ENCODE measurements around the gene SCN2B.

Gene SCN2B

DNA sequence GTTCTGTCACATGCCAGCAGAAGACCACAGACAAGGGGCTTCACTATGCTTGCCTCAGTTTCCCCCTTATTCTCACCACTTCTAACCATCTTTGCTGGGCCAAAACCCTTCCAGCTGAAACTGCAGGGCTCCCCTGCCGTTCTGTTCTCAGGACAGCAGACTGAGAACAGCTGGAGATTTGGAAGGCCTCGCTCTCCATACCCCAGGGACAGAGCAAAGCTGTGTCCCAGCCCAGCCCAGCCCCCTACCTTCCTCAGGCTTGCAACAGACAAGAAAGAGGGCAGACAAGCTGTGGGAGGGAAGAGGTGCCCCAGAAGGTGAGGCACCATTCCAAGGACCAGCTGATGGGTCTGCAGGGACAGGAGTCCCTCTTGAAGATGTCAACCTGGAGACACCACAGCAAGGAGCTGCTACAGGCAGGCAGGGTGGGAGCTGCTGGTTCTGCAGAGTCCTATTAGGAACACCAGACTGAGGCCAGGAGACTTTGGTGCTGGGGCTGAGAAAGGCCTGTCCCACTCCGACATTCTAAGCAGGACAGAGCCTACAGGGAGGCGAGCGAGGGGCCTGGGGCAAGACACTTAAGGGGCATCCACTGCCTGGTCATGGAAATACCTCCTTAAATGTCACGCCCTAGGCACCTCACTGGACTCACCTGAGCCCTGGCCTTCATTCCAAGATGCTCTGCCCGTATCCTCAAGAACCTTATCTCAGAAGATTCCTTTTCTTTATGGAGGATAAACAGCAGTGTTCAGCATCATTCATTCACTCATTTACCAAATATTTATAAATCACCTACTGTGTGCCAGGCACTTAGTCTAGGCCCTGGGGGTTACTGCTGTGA, 6.9 kb downstream of the SCN2B start:
- Histone ChIP-seq H3K4me3 (ENCODE audit: low read depth in 1 of 2, low read length in 2 of 2) (no peak overlapping the region), H3K27ac (ENCODE audit: low read length) (no peak overlapping the region), H3K79me2 (ENCODE audit: insufficient read depth, low read length) (no peaks in the 10 kb centered on the region), H3K4me1 (ENCODE audit: insufficient read depth, low read length) (peaks cover 8% of the 10 kb centered on the region), H3K9ac (ENCODE audit: low read depth, low read length) (no peak overlapping the region), H2AFZ (ENCODE audit: low read depth, low read length) (no peak overlapping the region), H3K27me3 (ENCODE audit: insufficient read depth, low read length, poor library complexity) (peaks cover 4% of the 10 kb centered on the region), H4K20me1 (ENCODE audit: insufficient read depth, low read length) (no peaks in the 10 kb centered on the region; the same call in 1 of the 2 replicates), H3K4me2 (ENCODE audit: insufficient read depth, low read length) (no peak overlapping the region), H3K36me3 (ENCODE audit: insufficient read depth, low read length) (no peaks in the 10 kb centered on the region), H3K9me3 (ENCODE audit: insufficient read depth, low read length, severe bottlenecking) (no peaks in the 10 kb centered on the region)
- ATAC-seq (ENCODE audit: insufficient read depth, low read depth) (no peak), DNase-seq (no peak)
- TF ChIP-seq, protein P1, sequence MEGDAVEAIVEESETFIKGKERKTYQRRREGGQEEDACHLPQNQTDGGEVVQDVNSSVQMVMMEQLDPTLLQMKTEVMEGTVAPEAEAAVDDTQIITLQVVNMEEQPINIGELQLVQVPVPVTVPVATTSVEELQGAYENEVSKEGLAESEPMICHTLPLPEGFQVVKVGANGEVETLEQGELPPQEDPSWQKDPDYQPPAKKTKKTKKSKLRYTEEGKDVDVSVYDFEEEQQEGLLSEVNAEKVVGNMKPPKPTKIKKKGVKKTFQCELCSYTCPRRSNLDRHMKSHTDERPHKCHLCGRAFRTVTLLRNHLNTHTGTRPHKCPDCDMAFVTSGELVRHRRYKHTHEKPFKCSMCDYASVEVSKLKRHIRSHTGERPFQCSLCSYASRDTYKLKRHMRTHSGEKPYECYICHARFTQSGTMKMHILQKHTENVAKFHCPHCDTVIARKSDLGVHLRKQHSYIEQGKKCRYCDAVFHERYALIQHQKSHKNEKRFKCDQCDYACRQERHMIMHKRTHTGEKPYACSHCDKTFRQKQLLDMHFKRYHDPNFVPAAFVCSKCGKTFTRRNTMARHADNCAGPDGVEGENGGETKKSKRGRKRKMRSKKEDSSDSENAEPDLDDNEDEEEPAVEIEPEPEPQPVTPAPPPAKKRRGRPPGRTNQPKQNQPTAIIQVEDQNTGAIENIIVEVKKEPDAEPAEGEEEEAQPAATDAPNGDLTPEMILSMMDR (IDR thresholded peaks at IDR 0.05; ENCODE audit: borderline replicate concordance, extremely low read depth, low read length, poor library complexity, severe bottlenecking): no peak
- TF ChIP-seq EZH2 (IDR thresholded peaks at IDR 0.05; ENCODE audit: borderline replicate concordance, low read depth, low read length, severe bottlenecking): no peak

DNA sequence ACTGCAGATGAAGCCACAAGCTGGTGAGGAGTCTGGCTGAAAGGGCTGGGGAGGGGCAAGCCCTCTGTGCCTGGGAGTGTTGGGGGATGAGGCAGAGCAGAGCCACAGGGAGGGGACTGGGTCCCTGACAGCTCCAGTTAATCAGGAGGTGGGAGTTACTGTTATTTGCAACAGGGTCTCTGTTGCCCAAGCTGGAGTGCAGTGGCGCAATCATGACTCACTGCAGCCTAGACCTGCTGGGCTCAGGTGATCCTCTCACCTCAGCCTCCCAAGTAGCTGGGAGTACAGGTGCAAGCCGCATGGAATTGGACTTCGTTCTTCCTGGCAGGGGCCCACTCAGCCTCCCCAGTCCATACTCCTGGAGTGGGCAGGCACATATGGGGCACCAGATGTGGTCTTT, 7.7 kb downstream of the SCN2B start:
- no peak overlapping the region for H3K9ac ChIP-seq (ENCODE audit: low read depth, low read length)
- no peaks in the 10 kb centered on the region for H3K36me3 ChIP-seq (ENCODE audit: insufficient read depth, low read length)
- H3K4me3 ChIP-seq (ENCODE audit: low read depth in 1 of 2, low read length in 2 of 2): no peak overlapping the region
- no peaks in the 10 kb centered on the region for H3K9me3 ChIP-seq (ENCODE audit: insufficient read depth, low read length, severe bottlenecking)
- peaks cover 8% of the 10 kb centered on the region for H3K27me3 ChIP-seq (ENCODE audit: insufficient read depth, low read length, poor library complexity)
- DNase-seq: no peak
- H2AFZ ChIP-seq (ENCODE audit: low read depth, low read length): no peak overlapping the region
- TF ChIP-seq, protein P1 (IDR thresholded peaks at IDR 0.05; ENCODE audit: borderline replicate concordance, extremely low read depth, low read length, poor library complexity, severe bottlenecking): no peak
- no peak for TF ChIP-seq EZH2 (IDR thresholded peaks at IDR 0.05; ENCODE audit: borderline replicate concordance, low read depth, low read length, severe bottlenecking)
- H3K79me2 ChIP-seq (ENCODE audit: insufficient read depth, low read length): no peaks in the 10 kb centered on the region
- H3K4me1 ChIP-seq (ENCODE audit: insufficient read depth, low read length): peaks cover 8% of the 10 kb centered on the region
- no peaks in the 10 kb centered on the region; the same call in 1 of the 2 replicates for H4K20me1 ChIP-seq (ENCODE audit: insufficient read depth, low read length)
- no peak for ATAC-seq (ENCODE audit: insufficient read depth, low read depth)
- no peak overlapping the region for H3K27ac ChIP-seq (ENCODE audit: low read length)
- H3K4me2 ChIP-seq (ENCODE audit: insufficient read depth, low read length): no peak overlapping the region

DNA sequence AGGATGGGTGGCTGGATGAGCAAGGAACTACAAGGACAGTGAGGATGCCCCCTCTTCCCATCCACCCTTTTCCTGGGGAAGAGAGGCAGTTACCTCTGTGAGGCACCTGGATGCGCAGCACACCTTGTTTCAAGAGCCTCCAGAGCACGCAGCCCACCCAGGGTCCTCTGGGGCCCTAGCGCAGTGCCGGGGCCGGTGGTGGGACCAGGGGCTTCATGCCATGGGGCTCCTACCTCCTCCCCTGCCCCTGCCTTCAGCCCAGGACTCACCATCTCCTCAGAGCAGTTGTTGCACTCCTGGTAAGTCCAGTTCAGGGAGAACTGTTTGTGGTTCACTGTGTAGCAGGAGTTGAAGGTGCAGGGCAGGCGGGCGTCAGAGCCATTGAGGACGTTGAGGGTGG, 8.1 kb downstream of the SCN2B start:
- H3K36me3 ChIP-seq (ENCODE audit: insufficient read depth, low read length): no peaks in the 10 kb centered on the region
- H3K4me1 ChIP-seq (ENCODE audit: insufficient read depth, low read length): peaks cover 8% of the 10 kb centered on the region
- no peaks in the 10 kb centered on the region; the same call in 1 of the 2 replicates for H4K20me1 ChIP-seq (ENCODE audit: insufficient read depth, low read length)
- no peak overlapping the region for H3K4me2 ChIP-seq (ENCODE audit: insufficient read depth, low read length)
- no peaks in the 10 kb centered on the region for H3K79me2 ChIP-seq (ENCODE audit: insufficient read depth, low read length)
- DNase-seq (no peak), ATAC-seq (ENCODE audit: insufficient read depth, low read depth) (no peak)
- no peaks in the 10 kb centered on the region for H3K9me3 ChIP-seq (ENCODE audit: insufficient read depth, low read length, severe bottlenecking)
- no peak overlapping the region for H2AFZ ChIP-seq (ENCODE audit: low read depth, low read length)
- H3K27ac ChIP-seq (ENCODE audit: low read length): no peak overlapping the region
- no peak overlapping the region for H3K4me3 ChIP-seq (ENCODE audit: low read depth in 1 of 2, low read length in 2 of 2)
- TF ChIP-seq, protein P1 (IDR thresholded peaks at IDR 0.05; ENCODE audit: borderline replicate concordance, extremely low read depth, low read length, poor library complexity, severe bottlenecking): no peak
- no peak for TF ChIP-seq EZH2 (IDR thresholded peaks at IDR 0.05; ENCODE audit: borderline replicate concordance, low read depth, low read length, severe bottlenecking)
- H3K9ac ChIP-seq (ENCODE audit: low read depth, low read length): no peak overlapping the region
- H3K27me3 ChIP-seq (ENCODE audit: insufficient read depth, low read length, poor library complexity): peaks cover 8% of the 10 kb centered on the region

All from DND-41 (cell line).